ENCODE measurements around the gene DEGS1.

- TF ChIP-seq CTCF (conservative IDR thresholded peaks at IDR 0.05; ENCODE audit: low read depth, low read length) (no peak), EZH2 (IDR thresholded peaks at IDR 0.05; ENCODE audit: low read length, unreplicated experiment) (no peak), EZH2phosphoT487 (IDR thresholded peaks at IDR 0.05; ENCODE audit: borderline replicate concordance, low read length) (no peak)
These were observed 5.2 kb downstream of the DEGS1 start for GRCh38 chr1:224188286-224188685.

Measured in PC-3 (cell line).